GM04504 (cell line): ENCODE results near the gene RASSF8.

Source experiments
- DNase-seq: peaks from one replicate; pipeline ENCODE4 v3.0.0-alpha.2; 2012; ENCODE audit warnings: low read depth

RASSF8 gene

GRCh38 chr12:26102953-26103352 is 144.5 kb downstream of the RASSF8 start:
- no peak for DNase-seq

- no peak for DNase-seq
These were observed 147.9 kb downstream of the RASSF8 start for GRCh38 chr12:26106347-26106746.

GRCh38 chr12:26108915-26109314 is 150.4 kb downstream of the RASSF8 start:
- DNase-seq, result no peak

- no peak for DNase-seq
These were observed 150.9 kb downstream of the RASSF8 start for GRCh38 chr12:26109343-26109881.

- no peak for DNase-seq
These were observed 153.8 kb downstream of the RASSF8 start for GRCh38 chr12:26112232-26112631.

GRCh38 chr12:26112703-26113147 is 154.2 kb downstream of the RASSF8 start:
- no peak for DNase-seq

GRCh38 chr12:26113181-26113654 is 154.7 kb downstream of the RASSF8 start:
- DNase-seq, result no peak

GRCh38 chr12:26113853-26114719 is 155.6 kb downstream of the RASSF8 start:
- peak; percentile 78 for DNase-seq

- DNase-seq, result no peak
These were observed 156.4 kb downstream of the RASSF8 start for GRCh38 chr12:26114720-26115401.

- no peak for DNase-seq
These were observed 158.6 kb downstream of the RASSF8 start for GRCh38 chr12:26116829-26117715.

GRCh38 chr12:26118308-26118707 is 159.8 kb downstream of the RASSF8 start:
- no peak for DNase-seq

GRCh38 chr12:26119391-26119989 is 161.0 kb downstream of the RASSF8 start:
- DNase-seq, result no peak

- DNase-seq, result no peak
These were observed 162.2 kb downstream of the RASSF8 start for GRCh38 chr12:26120561-26121274.

- no peak for DNase-seq
These were observed 163.0 kb downstream of the RASSF8 start for GRCh38 chr12:26121323-26122060.

GRCh38 chr12:26122061-26122680 is 163.7 kb downstream of the RASSF8 start:
- no peak for DNase-seq

GRCh38 chr12:26122681-26123481 is 164.4 kb downstream of the RASSF8 start:
- no peak for DNase-seq

- DNase-seq, result no peak
These were observed 165.0 kb downstream of the RASSF8 start for GRCh38 chr12:26123482-26123980.
